EL (cell line): ENCODE results near the gene RIMS1.

Experiments used
- DNase-seq: peaks from one replicate; pipeline ENCODE4 v3.0.0-alpha.2; 2016

Gene RIMS1

DNA sequence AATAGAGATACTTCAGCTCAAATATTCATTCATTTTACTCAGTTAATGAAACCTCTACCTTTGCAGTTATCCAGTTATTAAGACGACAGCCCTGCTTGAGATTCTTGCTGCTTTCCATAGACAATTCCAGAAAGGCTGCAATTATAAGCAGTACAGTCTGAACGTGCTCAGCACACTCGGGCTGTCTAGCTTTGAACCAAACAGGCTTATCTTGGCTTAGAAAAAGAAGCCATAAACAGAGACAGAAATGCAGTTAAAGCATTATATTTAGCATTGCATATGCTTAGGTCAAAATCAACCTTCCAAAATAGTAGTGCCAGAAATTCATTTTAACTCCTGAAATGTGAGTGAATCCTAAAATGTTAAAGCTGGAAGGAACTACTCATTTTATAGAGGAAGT, 531.4 kb downstream of the RIMS1 start:
- DNase-seq, result no peak

DNA sequence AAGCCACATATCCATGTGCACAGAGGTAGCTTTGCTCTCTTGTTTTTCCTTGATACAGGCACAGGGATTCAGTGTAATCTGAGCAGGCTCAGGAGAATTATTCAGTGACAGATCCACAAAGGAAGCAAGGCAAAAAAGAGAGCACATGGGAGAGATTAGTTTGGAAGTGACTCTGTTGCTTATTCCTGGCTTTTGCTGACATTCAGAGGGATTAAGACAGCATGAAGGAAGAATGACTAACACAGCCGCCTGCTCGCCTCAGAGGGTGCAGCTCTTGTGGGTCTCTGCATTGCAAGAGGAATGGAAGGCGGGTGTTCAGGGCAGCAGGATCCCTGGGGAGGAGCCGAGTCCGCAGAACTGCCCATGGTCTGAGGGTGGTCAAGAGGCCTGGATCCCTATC, 532.1 kb downstream of the RIMS1 start:
- peak; percentile 81 for DNase-seq

DNA sequence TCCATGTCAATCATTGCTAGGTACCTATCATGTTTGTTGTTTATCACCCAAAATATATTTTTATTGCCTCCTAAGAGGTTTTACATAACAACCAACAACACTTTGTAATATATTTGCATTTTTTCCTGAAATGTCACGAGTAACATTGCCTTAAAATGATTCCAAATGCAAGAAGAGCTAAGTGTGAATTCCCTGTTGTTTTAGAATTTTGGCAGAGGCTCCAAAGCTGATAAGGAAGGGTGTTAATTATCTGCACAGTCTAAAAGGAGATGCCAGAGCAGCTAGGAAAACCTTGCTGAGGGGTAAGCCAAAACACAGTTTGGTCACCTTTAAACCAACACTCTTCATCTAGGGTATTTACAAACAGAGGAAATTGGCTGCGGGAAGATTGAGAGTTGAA, 533.6 kb downstream of the RIMS1 start:
- DNase-seq, result no peak

DNA sequence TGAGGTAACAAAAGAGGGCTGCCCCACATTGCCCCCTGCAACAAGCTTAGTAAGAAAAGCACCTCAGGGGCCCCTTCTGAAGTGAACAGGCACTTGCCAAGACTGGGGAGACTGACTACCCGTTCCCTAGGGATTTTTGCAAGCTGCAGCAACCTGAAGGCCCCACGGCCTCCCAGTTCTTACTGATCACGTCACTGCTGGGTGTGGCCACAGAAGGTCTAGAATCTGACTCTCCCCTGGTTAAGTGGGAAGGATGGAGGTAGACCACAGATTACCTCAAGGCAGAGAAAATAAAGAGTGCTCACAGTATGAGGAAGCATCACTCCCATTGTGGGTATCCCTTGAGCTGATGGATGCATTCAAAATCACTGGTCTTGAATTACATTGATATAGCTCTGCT, 534.1 kb downstream of the RIMS1 start:
- DNase-seq, result no peak

DNA sequence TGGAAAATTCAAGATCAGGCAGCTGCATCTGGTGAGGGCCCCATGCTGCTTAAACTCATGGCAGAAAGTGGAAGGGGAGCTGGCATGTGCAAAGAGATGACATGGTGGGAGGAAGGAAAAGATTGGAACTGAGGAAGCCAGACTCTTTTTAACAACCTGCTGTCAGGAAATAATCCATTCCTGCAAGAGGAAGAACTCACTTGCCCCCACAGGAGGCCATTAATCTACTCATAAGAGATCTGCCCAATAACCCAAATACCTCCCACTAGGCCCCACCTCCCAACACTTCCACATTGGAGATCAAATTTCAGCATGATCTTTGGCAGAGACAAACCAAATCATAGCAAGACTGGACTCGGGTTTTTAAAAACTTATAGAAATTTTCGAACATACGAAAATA, 535.0 kb downstream of the RIMS1 start:
- DNase-seq, result peak; percentile 20

DNA sequence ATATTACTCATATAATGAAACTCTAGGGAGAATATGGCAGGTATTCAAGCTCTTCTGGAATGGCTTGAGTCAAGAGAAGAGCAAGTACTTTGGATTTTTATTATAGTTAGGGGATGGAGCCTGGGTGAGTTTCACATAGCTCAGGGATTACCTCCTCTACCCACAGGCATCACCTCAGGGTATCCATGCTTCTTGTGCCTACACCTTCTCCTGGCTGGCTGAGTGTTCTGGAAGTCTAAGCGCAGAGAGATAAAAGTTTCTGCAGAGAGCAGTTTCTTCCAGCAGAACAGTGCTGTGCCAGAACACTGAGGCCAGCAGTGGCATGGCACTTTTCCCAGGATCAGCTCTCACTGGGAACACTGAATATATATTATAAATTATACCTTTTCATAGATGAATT, 535.8 kb downstream of the RIMS1 start:
- peak; percentile 86 for DNase-seq

DNA sequence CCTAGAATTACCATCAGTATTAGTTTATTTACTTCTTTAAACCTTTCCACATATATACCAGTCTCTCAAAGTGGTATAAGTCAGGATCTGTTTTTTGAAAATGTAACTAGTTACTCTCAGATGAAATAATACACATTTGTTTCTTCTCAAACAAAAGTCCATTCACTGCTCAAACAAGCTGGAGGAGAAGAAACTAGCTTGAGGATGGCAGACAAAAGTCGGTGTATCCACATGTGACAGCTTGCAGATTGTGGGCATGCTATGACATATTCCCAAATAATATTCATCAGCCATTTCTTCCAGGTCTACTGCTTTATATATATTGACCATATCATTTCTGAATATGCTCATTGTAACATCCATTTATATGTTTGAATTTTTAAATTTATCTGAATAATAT, 538.1 kb downstream of the RIMS1 start:
- DNase-seq, result no peak

DNA sequence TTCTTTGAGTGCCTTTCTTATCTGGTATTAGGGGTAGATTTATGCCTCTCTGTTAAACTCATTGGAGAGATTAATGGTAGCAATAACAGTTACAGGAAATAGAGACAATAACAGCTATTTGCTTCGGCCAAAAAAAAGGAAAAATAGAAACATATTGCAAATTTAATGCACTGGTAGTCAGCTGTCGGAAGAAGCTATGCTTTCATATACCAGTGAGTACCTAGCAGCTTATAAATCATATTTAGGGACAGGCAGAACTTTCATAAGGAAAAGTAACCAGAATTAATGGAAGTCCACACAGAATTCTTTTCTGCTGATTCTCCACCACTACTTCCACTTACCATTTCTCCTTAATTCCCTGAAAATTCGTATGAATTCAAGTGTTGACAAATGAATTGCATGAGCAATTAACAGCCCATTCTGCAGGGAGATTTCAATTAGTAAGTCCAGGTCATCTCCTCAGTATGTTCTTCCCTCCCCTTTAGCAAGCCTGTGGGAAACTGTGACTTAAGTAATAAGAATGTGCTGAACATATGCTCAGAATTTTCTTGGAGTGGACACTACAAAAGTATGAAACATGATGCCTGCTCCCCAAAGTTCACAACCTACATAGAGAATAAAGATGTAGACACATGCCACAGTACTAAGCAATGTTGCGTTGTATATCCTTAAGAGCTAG, 538.8 kb downstream of the RIMS1 start:
- peak; percentile 94 for DNase-seq

DNA sequence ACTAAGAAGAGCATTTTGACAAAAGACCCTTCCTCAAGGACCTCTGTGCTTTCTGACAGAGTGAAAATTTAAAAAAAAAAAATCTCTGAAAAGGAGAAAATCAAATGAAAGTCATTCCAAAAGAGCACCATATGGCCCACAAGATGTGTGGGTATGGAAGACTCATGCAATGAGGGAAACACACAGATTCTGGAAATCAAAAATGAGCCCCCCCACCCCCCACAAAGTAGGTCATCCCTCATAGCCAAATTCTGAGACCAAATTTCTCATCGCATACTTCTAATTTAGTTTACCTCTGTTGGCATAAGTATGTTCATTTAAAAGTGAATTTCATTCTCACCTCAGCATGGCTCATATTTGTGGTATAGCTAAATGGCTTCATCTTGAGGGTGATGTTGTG, 554.3 kb downstream of the RIMS1 start:
- DNase-seq, result no peak

DNA sequence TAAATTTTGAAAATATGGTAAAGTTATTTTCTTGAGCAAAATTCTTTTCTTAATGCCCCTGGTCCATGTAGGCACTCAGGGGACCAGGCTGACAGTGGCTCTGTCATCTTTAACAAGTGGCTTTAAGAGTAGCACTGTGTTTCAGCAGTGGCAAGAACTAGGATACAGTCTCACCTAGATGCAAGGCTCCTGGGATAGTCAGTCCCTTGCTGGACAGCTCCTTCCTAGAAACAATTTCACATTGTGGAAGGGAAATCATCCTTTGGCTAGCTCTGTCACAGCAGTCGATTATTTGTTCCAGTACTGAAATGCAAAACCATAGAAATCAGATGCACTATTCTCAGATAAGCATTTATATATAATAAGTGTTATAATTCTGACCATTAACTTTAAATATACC, 560.1 kb downstream of the RIMS1 start:
- no peak for DNase-seq
